Mesothelial cell of epicardium (in vitro differentiated cells): Measurements from ENCODE around the gene KAZN. TPM values are rescaled to one million over a fixed set of nuclear protein-coding genes. Genes with fewer than 3 reads are reported as not detected.

Experiments used
- DNase-seq, 2 experiments: peaks; one replicate each; pipeline ENCODE4 v3.0.0; 2021; ENCODE audit warnings: low spot score in 2 of 2; ENCODE audit not compliant: unreplicated experiment in 2 of 2
- H3K27ac Mint-ChIP-seq: 2 replicates; pipeline ENCODE4 v1.8.0; 2021; ENCODE audit warnings: mixed read lengths
- H3K27me3 Mint-ChIP-seq: 2 replicates; pipeline ENCODE4 v1.8.0; 2021; ENCODE audit warnings: low read depth, mixed read lengths
- H3K36me3 Mint-ChIP-seq: 2 replicates; pipeline ENCODE4 v1.8.0; 2021; ENCODE audit warnings: mixed read lengths
- H3K4me1 Mint-ChIP-seq: 2 replicates; pipeline ENCODE4 v1.8.0; 2021; ENCODE audit warnings: mixed read lengths
- H3K4me3 Mint-ChIP-seq: 2 replicates; pipeline ENCODE4 v1.8.0; 2021; ENCODE audit warnings: mild to moderate bottlenecking, moderate library complexity, mixed read lengths
- H3K9me3 Mint-ChIP-seq: 2 replicates; pipeline ENCODE4 v1.8.0; 2021; ENCODE audit warnings: mixed read lengths
- CTCF ChIP-seq: fragments of 200-600 bp; sonication (generic); IDR thresholded peaks from one replicate; pipeline ENCODE4 v1.5.0; 2021; ENCODE audit warnings: antibody characterized with exemption; ENCODE audit not compliant: unreplicated experiment
- total RNA-seq: library from RNA; stranded (reverse); gene quantifications from 3 replicates; pipeline ENCODE4 v1.2.1, GENCODE V29; 2021

The KAZN gene
- total RNA-seq, 1 donor from 2014 or later = 38.4 TPM

DNA sequence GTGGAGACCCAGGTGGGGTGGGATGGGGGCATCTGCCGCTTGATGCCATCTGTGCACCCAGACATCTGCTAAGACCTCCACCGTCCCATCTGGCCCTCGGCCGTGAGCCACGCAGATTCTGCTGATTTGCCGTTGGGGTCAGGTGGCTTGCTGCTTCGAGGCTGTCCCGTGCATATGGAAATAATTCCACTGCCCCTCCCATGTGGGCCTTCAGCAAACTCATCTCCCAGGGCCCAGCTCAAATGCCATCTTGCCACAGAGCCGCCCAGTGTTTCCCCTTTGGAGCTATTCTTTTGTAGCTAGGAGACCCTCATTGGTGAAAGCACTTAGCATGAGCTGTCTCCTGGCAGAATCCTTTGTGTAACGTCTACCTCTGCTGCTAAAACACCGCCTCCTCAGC, 99.8 kb downstream of the KAZN start:
- no peak overlapping the region for H3K4me3 Mint-ChIP-seq
- H3K36me3 Mint-ChIP-seq = no peaks in the 10 kb centered on the region
- no peak for TF ChIP-seq CTCF
- H3K4me1 Mint-ChIP-seq = peaks cover 5% of the 10 kb centered on the region
- H3K9me3 Mint-ChIP-seq = peaks cover 7% of the 10 kb centered on the region
- H3K27me3 Mint-ChIP-seq = no peaks in the 10 kb centered on the region
- no peak for DNase-seq
- H3K27ac Mint-ChIP-seq = no peak overlapping the region

DNA sequence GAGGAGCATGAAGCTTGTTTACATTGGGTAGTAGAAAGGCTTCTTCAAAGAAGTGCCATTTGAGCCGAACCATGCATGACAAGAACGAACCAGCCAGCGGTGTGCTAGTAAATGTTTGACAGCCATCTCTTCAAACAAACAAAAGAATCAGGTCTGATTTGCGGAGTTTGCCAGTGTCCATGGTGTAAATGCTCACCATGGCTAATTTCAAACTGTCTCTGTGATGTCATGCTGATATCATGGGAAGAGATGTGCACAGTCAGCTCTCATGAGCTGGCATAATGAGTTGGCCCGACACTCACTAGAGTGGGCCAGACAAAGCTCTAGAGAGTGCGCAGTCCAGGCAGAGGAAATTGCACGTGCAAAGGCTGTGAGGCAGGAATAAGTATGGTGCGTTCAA, 101.1 kb downstream of the KAZN start:
- no peaks in the 10 kb centered on the region for H3K4me1 Mint-ChIP-seq
- no peak for TF ChIP-seq CTCF
- no peak overlapping the region for H3K4me3 Mint-ChIP-seq
- no peak overlapping the region for H3K27ac Mint-ChIP-seq
- no peaks in the 10 kb centered on the region for H3K27me3 Mint-ChIP-seq
- no peaks in the 10 kb centered on the region for H3K36me3 Mint-ChIP-seq
- H3K9me3 Mint-ChIP-seq = peaks cover 7% of the 10 kb centered on the region
- DNase-seq = no peak

- Mint-ChIP-seq H3K36me3 (peaks cover 9% of the 10 kb centered on the region), H3K9me3 (peaks cover 16% of the 10 kb centered on the region), H3K27me3 (no peaks in the 10 kb centered on the region), H3K4me3 (no peak overlapping the region), H3K4me1 (no peaks in the 10 kb centered on the region), H3K27ac (no peak overlapping the region)
- no peak for TF ChIP-seq CTCF
- DNase-seq = no peak
Measured at GRCh38 chr1:14704846-14705245, 106.4 kb downstream of the KAZN start.

GRCh38 chr1:14705824-14706223, 107.3 kb downstream of the KAZN start:
- TF ChIP-seq CTCF = no peak
- Mint-ChIP-seq H3K4me1 (no peaks in the 10 kb centered on the region), H3K27ac (no peak overlapping the region), H3K27me3 (no peaks in the 10 kb centered on the region), H3K36me3 (peaks cover 13% of the 10 kb centered on the region), H3K9me3 (peaks cover 16% of the 10 kb centered on the region), H3K4me3 (no peak overlapping the region)
- no peak for DNase-seq

DNA sequence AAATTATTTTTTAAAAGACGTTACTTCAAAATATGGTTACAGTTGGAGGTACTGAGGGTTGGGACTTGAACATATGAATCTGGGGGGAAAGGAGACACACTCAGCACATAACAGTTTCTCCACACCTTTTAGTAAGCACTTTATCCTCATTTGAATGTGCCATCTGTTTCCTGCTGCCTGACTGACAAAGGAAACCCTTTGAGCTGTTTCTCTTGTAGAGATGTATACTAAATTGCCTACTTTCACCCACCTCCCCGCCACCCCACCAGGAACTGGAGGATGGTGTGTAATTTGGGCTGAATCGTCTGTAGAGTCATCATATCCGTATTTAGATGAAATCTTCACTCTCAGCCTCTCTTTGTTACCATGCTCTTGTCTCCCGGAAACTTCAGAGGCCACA, 108.1 kb downstream of the KAZN start:
- Mint-ChIP-seq H3K27me3 (no peaks in the 10 kb centered on the region), H3K4me3 (no peak overlapping the region), H3K4me1 (no peaks in the 10 kb centered on the region), H3K27ac (no peak overlapping the region), H3K36me3 (peaks cover 13% of the 10 kb centered on the region), H3K9me3 (peaks cover 16% of the 10 kb centered on the region)
- no peak for TF ChIP-seq CTCF
- no peak for DNase-seq
